HuH-7 (cell line): ENCODE results near the gene TMEM267.
A peak's percentile ranks its signal among the peaks of the same experiment; 100 is the strongest.
"Not testable (repeated sequence)": the region's sequence is repeated elsewhere in the genome, so short reads cannot be mapped to it uniquely, and the experiment has no call there.

Source experiments
- DNase-seq: peaks from one replicate; pipeline ENCODE4 v3.0.0; 2011; ENCODE audit warnings: low spot score

Gene TMEM267

DNA sequence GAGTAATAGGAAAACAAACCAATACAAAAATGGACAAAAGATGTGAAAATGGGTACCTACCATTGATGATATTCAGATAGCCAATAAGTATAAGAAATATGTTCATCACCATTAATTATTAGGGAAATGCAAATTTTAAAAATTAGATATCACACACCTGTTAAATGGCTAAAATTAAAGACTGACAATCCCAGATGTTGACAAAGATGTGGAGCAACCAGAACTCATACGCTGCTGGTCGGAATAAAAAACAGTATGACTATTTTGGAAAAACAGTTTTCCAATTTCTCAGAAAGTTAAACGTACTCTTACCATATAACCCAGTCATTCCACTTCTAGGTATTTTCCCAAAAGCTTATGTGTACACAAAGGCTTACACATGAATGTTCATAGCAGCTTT is 27.1 kb downstream of the TMEM267 start:
- DNase-seq, result no peak

DNA sequence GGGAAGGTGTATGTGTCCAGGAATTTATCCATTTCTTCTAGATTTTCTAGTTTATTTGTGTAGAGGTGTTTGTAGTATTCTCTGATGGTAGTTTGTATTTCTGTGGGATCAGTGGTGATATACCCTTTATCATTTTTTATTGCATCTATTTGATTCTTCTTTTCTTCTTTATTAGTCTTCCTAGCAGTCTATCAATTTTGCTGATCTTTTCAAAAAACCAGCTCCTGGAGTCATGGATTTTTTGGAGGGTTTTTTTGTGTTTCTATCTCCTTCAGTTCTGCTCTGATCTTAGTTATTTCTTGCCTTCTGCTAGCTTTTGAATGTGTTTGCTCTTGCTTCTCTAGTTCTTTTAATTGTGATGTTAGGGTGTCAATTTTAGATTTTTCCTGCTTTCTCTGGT is 42.1 kb downstream of the TMEM267 start:
- not testable (repeated sequence) for DNase-seq

DNA sequence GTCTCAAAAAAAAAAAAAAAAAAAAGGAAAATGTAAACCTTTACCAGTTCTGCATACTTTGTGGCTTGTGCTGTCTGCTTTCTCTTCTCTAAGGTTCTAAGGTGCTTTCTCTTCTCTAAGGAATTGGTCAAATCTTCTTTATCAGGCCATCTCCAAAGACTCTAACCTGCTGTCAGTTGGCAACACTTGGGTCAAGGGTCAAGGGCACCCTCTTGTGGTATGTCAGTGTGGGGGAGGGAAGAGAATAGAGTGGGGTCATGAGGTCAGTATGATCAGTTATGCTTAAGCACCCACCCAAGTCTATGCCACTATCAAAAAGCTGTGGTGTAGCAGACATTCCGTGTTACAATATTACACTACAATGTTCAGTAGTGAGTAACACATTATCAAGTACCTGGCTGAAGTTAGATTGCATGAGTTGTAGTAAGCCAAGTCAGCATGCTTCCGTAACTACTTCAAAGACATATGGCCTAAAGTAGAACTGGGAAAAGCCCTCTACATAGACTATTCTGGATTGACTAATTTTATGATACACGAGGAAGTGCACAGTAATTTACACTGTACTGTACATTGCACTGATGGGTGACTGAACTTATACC is 46.5 kb downstream of the TMEM267 start:
- no peak for DNase-seq

DNA sequence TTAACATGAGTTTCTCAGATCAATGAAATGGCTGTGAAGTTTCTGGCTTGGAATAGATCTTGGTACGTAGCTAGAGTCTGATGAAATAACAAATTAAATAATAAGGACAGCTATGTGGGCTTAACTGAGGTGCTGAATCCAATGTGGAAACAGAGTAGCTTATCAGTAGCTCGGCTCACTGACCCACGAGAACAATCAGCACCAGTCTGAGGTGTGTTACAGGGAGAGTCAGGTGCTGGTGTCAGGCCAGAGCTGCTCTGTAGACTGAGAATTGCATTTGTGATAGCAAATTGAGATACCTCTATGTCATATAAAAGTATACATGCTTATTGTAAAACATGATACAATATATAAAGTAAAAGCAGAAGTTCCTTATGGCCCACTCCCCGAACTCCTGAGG is 50.3 kb downstream of the TMEM267 start:
- DNase-seq, result no peak

DNA sequence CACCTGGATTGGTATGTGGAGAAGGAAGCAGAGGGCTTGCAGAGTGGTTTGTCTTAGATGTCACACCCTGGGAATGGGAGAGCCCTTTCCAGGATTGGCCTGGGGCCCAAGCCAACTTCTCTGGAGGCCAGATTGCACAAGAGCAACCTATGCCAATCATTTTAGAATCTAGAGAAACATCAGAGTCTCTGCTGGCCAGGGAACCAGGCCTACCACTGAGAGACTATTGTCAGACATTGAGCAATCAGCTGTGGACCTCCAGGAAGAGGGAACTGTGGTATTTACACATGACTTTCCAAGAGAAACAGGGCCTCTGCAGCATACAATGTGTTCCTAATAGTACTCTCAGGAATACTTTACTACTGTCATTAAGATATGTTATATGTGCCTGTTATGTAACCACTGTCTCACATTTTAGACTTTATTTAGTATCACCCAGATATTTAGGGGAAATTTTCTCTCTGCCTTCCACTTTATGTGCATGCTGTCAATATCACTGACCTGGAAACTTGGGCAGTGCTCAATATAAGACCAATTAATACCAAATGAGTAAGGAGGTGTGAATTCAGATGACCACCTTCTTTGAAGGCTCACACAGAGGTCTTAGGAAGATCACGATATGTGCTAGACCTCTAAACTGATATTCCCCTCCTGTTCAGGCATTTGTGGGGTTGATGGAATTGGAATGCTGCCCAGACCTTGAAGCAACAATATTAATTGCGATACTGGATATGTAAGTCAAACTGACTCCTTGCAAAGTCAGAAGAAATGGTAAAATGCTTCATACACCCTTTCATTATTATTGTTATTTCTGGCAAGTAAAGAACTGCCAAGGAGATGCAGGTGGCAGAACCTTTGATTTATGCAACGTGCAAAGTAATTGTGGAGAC is 50.9 kb downstream of the TMEM267 start:
- DNase-seq, result peak; percentile 72

DNA sequence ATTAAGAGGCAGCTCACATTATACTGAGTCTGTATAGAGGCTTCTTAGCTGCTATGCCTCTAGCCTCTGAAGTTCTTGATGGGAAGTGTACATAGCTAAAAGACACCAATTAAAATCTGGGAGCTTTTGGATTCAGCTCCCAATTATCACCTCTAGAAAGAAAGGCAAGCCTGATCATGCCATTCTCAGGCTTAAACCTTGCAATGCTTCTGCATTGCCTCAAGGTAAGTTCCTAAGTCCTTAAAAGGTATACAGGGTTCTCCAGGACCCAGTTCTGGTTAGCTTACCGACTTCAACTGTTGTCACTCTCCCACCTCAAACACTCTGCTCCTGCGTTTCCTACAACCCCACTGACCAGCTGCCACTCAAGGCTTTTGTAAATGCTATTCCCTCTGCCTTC is 54.0 kb downstream of the TMEM267 start:
- no peak for DNase-seq

DNA sequence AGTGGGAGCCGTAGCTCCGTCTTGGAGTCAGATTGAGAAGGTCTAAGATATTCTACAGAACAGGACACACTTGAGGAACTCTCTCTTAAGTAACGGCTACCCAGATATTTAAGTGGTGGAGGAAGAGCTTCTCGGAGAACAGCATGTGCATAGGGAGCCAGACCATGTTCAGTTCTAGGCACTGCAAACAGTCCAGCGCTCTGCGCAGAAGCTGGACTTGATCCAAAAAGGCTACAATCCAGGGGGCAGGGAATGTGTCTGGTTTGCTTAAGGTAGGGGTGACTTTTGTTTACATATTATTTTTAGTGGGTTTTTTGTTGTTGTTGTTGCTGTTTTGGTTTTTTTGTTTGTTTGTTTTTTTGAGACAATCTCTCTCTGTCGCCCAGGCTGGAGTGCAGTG is 54.6 kb downstream of the TMEM267 start:
- DNase-seq, result no peak

DNA sequence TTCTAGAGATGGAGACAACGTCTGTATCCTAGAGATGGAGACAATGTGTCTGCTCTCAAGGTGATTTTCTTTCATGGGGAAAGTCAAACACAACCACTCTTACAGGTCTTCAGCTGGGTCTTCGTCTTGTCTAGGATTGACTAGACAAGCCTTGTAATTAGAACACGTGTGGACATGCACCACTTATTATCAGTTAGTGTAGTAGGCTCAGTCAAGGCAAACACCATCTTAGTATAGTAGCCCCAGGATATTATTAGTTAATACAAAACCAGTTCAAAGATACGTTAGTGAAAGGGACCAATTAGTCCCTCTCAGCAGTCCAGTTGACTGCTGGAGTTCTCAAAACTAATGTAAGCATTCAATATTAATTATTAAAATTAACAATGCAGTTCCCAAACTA is 56.4 kb downstream of the TMEM267 start:
- DNase-seq, result no peak

DNA sequence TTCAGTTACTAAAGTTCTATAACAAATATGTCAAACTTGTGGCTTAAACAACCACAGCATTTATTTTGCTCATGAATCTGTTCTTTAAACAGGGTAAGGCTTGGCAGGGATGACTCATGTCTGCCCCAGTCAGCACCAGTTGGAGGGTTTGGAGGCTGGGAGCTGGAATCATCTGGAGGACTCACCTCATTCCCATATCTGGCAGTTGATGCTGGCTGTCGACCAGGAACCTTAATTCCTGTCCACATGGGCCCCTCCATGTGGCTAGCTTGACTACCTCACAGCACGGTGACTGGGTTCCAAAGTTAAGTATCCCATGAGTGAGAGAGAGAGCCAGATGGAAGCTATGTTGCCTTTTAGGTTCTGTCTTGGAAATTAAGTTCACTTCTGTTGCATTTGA is 57.7 kb downstream of the TMEM267 start:
- no peak for DNase-seq

DNA sequence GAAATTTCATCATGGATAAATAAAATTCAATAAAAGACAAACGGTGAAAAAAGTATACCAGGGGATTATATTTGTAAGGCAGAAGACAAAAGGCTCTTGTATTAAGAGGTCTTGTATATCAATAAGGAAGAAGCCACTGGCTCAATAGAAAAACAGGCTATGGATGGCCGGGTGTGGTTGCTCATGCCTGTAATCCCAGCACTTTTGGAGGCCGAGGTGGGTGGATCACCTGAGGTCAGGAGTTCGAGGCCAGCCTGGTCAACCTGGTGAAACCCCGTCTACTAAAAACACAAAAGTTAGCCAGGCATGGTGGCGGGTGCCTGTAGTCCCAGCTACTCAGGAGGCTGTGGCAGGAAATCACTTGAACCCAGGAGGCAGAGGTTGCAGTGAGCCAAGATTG is 60.6 kb downstream of the TMEM267 start:
- DNase-seq, result not testable (repeated sequence)

DNA sequence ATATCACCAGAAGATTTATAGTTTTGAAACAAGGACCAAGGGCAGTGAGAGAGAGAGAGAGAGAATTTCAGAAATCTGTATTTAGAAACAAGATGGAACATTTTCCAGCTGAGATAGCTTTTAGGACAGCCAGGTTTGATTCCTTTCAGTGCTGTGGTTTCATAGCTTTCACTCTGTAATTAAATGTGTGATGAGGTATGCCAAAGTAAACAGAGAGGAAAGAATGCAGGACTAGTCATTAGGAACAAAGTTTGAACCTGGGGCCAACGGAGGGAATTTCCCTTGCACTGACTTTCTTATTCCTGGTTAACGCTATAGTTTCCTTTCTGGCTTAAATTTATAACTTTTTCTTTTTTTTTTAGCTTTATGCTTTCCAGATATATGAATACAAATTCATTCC is 61.5 kb downstream of the TMEM267 start:
- peak; percentile 53 for DNase-seq

DNA sequence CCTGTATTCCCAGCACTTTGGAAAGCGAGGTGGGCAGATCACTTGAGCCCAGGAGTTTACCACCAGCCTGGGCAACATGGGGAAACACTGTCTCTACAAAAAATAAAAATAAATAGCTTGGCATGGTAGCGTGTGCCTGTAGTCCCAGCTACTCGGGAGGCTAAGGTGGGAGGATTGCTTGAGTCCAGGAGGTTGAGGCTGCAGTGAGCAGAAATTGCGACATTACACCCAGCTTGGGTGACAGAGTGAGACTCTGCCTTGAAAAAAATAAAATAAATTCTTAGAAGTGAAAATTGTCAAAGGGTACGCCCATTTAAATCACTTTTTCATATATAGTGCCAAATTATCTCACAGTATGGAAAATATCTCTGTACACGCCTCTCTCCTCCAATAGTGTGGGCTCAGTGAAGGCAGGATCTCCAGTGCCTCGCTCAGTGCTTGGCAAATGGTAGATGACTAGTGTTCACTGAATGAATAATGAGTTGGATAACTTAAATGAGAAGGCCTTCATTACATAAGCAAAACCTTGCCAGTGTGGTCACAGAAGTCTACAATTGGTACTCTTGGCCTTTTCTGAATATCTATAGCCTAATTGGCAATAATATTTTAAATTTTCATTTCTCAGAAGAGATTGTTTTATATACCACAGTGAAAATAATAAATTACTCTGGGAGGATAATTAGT is 62.1 kb downstream of the TMEM267 start:
- DNase-seq, result no peak

DNA sequence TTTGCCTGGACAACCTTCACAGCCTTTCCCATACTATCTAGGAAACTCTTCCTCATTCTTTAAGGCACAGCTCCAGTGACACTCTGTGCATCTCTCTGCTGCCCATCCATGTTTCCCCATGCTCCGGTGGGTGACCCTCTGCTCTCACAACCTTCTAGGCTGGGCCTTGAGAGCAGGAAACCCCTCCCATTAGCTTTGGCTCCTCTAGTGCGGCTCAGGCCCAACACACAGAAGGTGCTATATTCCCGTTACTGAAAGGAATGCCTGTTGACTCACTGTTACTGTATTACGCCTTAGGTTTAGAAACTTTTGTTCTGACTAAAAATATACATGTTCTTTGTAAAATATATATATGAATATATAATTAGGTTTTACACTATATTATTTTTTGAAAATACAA is 63.4 kb downstream of the TMEM267 start:
- no peak for DNase-seq

DNA sequence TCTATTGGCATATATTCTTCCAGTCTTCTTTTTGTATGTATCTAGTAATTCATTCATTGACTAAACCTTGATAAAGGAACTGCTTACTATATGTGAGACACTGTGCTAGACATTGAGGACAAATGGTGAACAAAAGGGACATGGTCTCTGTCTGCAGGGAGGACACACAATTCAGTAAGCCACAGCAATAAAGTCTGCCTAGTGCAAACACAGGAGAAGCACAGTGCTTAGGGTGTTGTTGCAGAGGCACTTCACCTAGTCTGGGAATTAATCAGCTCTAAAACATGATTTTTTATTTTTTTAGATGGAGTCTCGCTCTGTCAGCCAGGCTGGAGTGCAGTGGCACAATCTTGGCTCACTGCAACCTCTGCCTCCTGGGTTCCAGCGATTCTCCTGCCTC is 65.1 kb downstream of the TMEM267 start:
- DNase-seq, result no peak

DNA sequence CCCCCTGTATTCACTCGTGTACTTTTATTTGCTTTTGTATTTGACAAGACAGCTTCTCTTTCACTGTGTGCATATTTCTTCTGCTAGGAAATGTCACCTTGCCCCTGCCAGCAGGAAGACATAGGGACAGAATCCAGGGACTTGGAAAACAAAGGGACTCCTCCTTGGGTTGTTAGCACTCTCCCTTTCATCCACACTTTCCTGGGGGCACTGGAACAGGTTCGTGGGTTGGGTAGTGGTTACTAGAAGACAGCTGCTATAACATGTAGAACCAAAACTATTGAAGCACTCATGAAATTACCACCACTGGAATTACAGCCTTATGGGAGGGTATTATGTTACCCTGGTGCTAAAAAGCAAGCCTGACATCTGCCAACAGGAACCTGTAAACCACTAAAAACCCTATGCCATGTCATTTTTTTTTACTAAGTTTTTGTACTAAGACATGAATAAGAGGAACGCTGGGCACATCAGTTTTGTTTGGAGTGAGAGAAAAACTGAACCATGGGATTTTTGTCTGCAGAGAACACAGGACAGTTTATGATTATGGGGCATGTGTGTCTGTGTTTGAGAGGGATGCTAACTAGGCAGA is 66.8 kb downstream of the TMEM267 start:
- DNase-seq, result no peak

DNA sequence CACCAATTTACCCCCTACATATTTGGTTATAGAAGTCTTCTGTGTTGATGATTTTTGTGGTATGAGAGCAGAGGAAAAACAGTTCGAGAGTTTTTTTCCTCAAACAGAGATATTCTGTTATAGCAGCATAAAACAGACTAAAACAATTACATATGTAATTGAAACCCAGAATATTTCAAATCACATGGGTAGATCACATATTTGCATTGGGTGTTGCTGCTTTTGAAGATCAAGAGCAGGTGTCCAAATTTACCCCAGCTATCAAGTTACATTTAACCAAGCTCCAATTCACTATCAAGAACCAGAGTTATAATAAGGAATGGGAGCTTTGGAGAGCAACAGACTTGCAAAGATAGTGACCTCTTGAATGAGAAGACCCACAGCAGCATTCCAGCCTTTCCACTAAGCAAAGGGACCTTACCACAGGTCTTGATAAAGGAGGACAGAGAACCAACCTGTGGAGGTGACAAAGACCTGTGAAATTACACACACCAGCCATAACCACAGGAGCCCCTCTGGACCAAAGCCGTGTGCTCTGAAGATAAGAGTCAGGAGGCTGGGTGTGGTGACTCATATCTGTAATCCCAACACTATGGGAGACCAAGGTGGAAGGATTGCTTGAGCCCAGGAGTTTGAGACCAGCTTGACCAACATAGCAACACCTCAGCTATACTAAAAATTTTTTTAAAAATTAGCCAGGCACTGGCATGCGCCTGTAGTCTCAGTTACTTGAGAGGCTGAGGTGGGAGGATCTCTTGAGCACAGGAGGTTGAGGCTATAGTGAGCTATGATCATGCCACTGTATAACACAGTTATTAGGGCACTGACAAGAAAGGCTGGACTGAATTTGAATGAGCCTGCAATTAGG is 67.5 kb downstream of the TMEM267 start:
- DNase-seq, result no peak

DNA sequence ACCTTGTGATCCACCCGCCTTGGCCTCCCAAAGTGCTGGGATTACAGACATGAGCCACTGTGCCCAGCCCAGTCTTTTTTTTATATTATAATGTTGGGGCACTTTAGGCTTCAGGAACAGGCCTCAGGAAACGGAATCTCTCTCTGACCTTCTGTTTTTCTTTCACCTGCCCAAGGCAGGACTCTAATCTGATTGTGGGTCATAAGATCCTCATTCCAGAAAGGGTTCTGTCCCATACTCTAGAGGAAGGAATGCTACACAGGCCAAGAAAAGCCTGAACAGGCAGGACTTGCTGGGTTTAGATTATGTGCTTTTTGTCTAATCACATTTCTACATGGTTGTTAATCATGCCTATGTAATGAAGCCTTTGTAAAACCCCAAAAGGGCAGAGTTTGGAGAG is 69.7 kb downstream of the TMEM267 start:
- no peak for DNase-seq

DNA sequence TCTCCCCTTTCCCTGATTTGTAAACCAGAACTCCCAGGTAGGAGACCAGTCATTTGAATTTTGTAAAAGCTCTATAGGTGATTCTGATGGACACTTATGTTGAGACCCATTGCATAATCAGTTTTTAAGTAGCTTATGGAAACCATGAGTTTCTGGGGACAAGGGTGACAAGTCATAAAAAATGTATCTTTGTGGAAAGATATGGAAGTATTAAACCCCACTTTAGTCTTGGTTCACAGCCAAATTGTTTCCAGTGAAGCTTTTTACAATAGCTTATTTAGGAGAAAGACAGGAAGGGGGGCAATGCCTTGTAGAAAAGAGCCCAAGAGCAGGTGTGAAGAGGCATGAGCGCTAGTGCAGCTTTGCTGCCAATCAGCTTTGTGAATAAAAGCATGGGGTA is 71.0 kb downstream of the TMEM267 start:
- DNase-seq, result no peak

DNA sequence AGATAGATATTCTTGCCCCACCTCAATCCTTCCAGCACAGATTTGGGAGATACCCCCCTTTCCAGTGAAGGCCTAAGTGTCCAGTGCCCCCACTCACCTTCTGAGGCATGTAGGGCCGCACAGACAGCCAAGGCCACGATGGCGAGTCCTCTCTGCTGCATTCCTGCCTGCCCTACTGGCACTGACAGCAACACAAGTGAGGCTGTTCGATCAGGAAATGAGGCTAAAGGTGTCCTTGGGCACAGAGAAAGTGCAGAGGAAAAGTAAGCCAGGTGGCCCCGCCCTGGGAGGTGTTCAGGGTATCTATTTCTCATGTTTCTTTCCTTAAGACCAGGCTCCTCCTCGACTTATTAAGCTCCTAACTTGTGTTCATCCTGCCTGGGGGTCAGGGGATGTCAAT is 71.5 kb downstream of the TMEM267 start, which contains the start of gene CCL28:
Gene CCL28, minus strand, starts transcription at position 236 of the 400 bp plus-strand sequence. Its CDS starts 75 bp downstream, at position 161.
- no peak for DNase-seq

DNA sequence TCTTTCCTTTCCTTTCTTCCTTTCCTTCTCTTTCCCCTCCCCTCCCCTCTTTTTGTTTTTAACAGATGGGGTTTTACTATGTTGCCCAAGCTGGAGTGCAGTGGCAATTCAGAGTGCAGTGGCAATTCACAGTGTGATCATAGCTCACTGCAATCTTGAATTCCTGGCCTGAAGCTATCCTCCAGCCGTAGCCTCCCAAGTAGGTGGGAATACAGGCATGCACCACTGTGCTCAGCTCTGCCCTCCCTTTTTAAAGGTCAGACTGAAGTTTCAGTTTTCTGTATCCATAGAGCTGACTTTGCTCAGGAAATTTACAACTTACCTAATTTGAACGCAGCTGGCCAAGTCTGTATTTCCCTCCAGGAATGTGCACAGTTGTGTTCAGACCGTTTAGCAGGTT is 72.2 kb downstream of the TMEM267 start:
- no peak for DNase-seq

DNA sequence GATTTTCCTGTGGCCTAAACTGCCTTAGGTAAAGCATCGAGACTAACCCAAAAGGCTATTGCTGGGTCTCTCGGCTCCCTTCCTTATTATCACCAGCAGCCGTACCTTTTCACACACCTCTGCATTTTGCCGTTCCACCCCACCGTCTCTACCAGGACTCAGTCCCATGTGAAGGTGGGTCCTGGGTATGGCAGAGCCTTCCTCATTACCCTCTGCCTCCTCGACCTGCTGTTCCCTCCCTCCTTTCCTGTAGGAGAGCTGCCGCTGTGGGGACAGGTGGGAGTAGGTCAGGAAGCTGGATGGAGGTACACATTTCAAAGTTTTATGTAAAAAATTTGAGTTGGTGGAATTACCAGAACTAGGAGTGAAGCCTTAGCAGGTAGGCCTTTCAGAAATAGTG is 73.3 kb downstream of the TMEM267 start:
- DNase-seq, result no peak

DNA sequence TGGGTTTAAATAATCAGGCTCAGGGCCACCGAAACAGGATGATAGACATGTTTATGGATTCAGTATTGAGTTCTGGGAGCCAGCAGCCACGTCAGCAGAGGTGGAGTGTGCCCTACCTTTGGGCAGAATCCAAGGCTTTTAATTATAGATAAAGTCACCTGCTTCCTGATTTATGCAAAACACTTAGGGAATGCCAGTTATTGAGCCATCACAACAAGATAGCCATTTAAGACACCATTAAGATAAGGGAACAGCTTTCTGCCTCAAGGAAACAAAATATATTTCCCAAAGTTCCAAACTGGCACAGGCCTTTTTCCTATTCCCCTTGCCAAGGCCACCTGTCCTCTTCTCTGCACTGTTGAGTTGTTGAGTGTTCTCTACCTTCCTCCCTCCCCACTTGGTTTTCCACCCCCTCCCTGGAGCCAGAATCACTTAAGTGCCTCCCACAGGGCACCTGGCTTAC is 73.8 kb downstream of the TMEM267 start:
- no peak for DNase-seq
